Measurements from ENCODE around the gene PNPLA3.

PNPLA3 gene

DNA sequence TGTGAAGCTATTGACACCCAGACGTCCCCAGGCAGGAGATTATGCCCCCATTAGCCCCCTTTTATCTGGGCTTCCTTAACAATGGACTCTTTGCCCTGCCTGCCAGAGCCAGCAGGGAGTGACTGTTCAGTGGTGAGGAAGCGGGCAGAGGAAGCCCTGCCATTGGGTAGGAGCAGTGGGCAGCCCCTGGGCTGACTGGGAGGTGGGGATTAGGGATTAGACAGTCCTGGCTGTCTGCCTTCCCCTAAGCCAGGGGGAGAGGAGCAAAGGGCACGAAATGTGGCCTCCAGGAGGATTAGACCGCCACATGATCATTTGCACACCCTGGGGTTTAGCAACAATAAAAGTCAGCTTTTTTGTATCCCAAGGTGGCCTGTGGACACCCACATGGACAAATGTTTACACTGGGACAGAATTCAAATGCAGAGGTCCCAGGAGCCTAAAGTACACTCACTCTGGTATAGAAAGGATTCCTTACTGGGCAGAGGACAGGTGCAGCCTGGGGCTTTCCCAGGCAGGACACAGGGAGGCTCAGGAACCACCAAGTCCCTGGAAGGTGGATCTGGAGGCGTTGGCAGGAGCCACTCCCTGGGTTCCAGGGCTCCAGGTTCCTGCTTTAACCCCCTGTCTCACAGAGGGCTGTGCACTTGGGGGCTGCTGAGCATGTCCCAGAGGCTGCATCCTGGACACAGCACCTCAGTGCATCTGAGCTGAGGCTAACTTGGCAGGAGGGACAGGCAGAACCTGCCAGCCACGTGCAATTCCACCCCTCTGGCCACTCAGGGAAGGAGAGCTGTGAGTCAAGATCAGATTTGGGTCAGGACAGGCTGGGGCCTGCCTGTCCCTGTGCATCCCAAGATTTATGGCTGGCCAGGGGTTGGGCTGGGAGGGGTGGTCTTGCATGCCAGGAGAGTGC, 2.1 kb downstream of the PNPLA3 start:
- DNase-seq: no peak

DNA sequence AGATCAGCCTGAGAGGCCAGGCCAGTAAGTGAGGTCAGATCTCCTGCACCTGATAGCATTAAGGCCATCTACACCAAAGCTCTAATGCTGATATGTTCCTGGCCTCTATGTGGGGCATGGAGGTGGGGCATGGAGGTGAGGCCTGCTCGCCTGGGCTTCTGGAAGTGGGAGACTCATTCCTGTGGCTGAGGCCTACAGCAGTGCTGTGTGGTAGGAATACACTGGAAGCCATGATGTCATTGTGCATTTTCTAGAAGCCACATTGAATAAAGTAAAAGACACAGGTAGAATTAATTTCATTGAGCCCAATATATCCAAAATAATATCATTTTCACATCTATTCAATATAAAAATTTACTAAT, 2.7 kb downstream of the PNPLA3 start:
- no peak for DNase-seq

DNA sequence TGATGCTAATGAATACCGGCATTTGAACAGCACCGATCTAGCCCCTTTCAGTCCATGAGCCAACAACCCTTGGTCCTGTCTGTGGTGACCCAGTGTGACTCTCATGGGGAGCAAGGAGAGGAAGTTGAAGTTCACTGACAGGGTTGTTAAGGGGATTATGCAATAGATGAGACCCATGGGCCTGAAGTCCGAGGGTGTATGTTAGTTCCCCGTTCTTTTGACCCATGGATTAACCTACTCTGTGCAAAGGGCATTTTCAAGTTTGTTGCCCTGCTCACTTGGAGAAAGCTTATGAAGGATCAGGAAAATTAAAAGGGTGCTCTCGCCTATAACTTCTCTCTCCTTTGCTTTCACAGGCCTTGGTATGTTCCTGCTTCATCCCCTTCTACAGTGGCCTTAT, 4.9 kb downstream of the PNPLA3 start:
- DNase-seq: no peak

DNA sequence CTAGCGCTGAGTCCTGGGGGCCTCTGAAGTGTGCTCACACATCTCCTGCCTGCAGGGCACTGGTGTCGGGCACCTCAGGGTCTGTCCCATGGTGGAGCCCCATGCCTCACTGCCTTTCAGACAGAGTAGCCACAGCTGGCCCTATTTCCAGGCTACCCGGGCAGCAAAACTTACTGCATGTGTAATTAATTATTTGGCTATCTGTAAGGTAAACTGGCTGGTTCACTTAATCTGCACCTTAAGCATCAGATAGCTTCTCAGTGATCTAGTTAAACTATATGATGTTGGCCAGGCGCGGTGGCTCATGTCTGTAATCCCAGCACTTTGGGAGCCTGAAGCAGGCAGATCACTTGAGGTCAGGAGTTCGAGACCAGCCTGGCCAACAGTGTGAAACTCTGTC, 5.3 kb downstream of the PNPLA3 start:
- DNase-seq: no peak

DNA sequence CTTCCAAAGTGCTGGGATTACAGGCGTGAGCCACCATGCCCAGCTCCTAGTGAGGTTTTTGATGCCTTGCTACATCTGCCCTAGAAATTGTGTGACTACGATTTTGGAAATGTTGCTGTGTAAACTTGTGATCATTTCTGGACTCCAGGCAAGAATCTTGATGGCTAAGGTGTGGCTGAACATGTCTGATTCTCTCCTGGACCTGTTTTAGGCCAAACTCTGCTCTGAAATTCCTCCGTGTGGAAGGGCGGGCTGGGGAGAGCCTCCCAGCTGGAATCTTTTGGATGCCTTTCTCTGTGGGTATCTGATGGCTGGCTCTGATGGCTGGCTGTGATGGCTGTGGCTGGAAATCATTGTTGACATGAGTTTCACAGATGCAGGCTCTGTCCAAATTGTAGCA, 8.2 kb downstream of the PNPLA3 start:
- no peak for DNase-seq

DNA sequence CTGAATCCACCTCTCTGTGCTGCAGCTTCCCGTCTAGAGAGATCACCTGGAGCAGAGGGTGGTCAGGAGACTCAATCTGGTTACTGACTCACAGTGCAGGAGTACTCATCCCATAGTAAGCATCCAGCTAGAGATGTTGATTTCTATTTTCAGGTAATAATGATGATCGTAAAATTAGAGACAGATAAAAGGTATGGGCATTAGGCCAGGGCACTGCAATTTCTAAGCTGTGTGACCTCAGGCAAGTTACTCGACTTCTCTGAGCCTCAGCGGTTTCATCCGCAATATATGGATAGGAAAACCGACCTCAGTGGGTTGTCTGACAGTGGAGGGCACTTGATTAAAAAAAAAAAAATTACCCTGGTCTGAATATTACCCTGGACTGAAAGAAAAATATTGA, 17.8 kb downstream of the PNPLA3 start:
- no peak for DNase-seq

DNA sequence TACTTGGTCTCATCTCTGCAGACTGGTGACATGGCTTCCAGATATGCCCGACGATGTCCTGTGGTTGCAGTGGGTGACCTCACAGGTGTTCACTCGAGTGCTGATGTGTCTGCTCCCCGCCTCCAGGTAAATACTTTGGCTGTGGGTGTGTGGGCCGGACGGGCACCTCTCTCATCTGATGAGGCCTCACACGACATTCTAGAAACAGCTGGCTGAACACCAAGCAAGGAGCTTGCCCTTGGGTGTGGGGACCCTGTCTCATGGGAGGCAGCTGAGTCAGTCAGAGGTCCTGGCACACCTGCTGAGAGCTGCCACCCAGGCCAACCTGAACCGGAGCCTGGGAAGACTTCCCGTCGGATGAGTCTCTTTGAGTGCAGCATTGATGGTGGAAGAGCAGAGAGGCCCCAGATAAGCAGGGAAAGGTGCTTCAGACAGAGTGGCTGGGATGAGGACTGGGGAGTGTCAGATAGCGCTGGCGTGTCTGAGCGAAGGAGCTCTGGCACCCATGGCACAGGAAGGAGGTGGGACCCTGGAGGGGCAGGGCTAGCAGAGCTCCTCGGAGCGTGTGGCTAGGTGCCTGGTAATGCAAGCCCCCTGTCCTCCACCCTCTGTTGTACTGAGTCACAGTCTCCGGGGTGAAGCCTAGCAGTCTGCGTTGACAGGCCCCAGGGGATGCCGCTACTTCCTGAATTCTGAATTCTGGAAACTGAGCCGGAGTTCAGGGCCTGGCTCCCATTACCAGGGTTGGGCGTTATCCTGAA, 21.2 kb downstream of the PNPLA3 start:
- no peak for DNase-seq

DNA sequence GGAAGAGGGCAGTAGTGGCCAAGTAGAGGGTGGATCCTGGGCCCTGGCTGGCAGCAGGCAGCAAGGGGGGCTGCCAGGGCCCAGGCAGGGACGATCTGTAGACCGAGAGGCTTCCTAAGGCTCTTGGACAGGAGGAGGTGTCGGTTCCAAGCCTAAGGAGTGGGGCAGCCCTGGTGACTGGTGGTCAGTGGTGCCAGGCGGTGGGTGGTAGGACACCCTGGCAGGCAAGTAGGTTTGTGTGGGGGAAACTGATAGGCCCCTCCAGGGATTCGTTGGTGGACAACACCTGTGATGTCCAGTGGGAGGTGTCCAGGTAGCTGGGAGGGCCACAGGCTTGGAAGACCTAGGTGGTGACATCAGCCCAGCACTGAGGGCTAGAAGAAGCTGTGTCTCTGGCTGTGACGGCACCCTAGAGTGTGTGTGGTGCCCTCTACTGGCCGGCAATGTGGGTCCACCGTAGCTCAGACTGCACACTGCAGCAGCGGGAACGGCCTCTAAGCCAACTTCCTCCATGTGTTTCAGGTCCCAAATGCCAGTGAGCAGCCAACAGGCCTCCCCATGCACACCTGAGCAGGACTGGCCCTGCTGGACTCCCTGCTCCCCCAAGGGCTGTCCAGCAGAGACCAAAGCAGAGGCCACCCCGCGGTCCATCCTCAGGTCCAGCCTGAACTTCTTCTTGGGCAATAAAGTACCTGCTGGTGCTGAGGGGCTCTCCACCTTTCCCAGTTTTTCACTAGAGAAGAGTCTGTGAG, 22.2 kb downstream of the PNPLA3 start:
- peak; percentile 32 for DNase-seq

DNA sequence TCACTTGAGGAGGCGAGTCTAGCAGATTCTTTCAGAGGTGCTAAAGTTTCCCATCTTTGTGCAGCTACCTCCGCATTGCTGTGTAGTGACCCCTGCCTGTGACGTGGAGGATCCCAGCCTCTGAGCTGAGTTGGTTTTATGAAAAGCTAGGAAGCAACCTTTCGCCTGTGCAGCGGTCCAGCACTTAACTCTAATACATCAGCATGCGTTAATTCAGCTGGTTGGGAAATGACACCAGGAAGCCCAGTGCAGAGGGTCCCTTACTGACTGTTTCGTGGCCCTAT, 22.7 kb downstream of the PNPLA3 start:
- no peak for DNase-seq

DNA sequence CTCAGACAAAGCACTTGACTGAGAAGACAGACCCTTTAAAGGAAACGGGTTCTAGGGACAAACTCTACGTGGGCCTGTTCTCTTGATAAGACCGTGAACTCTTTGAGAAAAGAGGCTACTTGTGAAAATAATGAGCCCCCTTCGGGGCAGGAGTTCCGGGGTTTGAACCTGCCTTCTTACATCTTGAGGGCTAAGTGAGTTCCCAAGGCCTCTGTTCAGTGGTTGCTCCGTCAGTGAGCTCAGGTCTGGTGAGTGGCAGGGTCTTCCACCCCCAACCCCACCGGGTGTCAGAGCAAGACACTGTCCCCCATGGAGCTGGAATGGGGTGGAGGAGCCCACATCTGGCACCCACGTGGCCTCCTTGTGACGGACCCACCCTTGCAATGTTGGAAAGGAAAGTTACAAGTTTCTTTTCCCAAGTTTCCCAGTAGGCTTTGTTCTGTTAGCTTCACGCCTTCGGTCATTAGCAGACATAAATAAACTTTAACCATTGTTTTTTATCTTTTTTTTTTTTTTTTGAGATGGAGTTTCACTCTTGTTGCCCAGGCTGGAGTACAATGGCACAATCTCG, 25.3 kb downstream of the PNPLA3 start:
- no peak for DNase-seq

DNA sequence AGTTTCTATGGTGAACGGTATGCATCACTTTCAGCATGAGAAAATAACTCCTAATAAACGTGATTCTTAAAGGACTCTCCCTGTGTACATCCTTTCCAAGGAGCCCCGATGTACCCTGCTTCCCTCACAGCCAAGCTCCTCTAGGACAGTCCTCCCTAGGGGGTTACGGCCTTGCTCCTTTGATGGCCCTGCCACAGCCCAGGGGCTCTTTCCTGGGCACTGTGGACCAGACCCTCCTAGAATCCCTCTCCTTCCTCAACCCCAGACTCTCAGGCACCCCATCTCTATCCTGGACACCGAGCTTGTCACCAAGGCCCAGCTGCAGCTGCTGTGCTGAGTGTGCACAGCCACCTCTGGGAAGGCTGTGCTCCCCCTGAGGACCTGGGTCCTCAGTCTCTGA, 27.8 kb downstream of the PNPLA3 start:
- no peak for DNase-seq

DNA sequence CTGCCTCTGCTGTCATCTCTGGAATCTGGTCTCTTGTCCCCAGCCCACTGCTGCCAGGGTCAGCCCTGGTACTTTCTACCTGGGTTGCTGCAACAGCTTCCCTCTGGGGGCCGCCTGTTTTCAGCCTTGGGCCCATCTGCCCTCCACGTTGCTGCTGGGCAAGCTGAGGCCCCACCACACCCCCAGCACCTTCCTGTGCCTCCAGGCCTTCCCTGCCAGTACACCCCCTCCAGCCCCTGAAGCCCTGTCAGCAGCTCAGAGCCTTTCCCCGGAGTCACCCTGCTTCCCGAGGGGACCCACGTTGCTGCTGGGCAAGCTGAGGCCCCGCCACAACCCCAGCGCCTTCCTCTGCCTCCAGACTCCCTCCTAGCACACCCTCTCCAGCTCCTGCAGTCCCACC, 28.4 kb downstream of the PNPLA3 start:
- DNase-seq: no peak

DNA sequence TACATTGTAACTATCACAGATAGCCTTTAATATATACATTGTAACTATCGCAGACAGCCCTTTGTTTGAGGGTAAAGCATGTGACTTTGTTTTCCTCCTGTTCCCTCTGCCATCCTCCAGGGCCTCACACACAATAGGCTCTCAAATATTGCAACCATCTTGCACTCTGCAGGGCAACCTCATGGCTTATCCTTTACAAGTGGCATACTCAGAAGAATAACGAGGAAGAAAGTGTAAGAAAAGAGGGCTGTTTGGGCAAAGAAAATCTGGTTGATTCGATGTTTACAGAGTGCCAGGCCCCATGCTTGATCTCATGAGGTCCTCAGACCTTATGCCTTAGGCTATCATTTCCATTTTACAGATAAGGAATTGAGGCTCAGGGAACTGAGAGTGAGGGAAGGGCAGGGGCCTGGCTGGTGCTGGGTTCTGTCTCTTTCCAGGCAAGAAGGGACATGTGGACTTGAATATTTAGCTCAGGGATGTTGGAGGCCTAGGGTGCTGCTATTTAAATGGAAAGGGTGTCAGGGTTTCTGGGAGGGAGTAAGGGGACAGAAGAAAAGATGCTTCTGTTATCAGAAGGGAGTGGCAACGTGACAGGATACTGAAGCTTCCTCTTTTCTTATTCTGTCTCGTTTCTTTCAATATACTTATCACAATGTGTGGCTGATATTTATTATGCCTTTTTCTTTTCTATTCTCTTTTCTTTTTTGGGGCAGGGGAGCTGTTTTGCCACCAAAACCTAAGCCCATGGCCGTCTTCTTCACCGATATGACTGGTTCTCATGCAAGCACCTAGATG, 30.6 kb downstream of the PNPLA3 start:
- no peak for DNase-seq

DNA sequence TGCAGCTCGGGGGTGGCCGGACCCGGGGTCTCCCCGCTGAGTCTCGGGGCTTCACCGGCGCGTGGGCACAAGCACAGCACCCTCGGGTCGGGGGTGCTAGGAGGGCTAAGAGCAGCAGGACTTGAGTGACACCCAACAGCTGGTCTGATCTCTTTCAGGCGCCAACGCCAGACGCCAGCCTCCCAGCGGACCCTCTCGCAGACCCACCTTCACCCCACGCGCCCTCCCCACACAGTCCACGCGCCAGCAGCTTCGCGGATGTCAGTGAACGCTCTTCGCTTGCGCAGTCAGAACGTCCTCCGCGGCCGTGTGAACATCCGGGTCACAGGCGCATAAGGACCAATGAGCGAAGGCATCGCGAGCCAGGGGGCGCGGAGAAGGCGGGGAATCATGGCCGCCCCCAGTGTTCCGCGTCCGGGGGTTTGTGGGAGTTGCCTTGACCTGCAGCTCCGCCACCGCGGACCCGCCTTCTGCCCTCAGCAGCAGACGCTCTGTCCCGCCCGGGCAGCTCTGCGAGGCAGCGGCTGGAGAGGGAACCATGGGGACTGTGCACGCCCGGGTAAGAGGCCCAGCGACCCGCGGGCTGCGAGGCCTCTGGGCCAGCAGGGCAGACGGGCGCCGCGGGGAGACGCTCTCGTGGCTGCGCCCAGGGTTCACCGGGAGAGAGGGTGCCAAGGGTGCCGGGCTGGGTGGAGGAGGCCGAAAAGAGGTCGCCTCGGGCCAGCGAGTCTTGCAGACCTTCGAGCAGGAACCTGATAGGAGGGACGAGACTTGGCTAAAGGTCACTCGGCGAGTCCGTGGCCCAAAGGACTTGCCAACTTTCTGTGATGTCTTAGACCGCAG, 31.7 kb downstream of the PNPLA3 start, which contains the start of gene SAMM50:
Gene SAMM50 (plus strand): TSS at position 403 of the 843 bp plus-strand sequence. CDS start 136 bp downstream, at position 539.
- peak; percentile 87 for DNase-seq

DNA sequence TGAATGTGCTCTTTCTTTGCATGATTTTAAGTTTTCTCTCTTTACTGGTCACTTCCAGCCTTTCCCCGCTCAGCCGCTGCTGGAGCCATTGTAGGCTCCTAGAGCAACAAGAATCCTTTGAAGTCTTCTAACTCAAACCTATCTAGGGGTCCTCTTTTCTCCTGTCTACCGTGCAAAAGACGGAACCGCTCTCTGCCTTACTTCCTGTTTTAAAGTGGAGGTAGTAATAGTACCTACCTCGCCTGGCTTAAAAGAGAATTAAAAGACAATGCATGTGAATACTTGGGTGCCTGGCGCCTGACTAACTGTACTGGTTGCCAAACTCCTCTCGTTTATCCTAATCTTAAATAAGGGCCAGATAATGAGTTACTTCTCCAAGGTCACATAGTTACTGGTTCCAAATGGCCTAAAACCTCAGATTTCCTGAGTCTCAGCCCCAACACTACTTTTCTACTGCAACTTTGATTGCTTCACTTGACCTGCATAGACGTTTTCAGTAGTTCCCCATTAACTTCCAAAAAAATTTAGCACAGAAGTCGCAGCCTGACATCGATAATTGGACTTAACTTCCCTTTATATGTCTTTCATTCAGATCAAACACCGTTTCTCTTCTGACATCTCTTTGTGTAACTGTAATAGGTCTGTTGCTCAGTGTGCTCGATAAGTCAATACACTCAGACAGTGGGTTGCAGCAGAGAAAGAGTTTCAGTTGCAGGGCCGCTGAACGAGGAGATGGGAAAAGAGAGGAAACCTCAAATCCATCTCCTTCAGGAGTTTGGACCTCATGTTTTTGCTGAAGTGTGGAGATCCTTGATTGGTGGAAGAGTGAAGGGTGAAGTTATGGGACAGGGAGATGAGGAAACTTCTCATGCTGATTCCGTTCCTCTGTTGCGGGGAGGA, 32.5 kb downstream of the PNPLA3 start:
- no peak for DNase-seq

DNA sequence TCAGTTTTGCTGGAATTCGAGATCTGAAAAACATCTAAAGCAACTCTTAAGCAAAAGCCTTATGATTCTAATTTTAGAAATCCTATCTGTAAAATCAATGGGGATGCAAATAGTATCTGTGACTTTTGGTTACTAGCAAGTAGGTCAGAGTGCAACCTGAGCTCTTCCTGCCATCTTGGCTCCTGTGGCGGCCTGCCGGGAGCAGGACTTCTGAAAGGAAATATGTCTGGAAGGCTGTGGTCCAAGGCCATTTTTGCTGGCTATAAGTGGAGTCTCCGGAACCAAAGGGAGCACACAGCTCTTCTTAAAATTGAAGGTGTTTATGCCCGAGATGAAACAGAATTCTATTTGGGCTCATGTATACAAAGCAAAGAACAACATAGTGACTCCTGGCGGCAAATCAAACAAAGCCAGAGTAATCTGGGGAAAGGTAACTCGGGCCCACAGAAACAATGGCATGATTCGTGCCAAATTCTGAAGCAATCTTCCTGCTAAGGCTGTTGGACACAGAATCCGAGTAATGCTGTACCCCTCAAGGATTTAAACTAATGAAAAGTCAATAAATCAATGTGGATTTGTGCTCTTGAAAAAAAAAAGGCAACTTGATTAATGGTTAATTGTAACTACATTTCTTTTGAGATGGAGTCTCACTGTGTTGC, 33.3 kb downstream of the PNPLA3 start:
- DNase-seq: no peak

DNA sequence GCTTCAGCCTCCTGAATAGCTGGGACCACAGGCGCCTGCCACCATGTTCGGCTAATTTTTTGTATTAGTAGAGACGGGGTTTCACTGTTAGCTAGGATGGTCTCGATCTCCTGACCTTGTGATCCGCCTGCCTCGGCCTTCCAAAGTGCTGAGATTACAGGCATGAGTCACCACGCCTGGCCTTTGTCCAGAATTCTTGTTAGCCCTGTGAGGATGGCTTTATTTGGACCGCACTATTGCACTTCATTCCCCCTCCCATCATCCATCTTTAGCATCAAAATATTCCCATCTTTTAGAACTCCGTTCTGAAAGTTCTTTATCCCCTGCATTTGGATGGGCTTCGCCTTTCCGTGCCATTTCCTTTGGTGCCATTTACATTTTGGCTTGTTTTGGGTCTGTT, 34.3 kb downstream of the PNPLA3 start:
- DNase-seq: no peak

DNA sequence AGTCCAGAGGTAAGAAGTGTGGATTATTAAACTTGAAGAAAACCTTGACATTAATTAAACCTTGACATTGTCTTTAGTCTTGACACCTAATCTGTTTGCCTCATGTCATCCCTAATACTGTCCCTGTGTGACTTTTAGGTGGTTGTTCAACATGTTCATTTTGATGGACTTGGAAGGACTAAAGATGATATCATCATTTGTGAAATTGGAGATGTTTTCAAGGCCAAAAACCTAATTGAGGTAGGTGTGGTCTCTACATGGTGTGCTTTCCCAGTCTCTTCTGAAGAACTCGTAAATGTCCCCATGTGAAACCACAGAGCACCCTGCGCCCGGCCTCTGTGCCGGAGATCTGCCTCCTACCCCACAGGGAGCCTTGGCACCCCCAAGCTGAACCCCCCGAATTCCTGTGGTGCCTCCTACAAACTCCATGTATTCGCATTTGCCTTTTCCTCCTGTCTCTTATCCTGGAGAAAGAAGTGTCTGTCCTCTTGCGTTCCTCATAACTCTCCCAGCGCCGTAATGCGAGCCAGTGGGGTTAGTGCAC, 40.8 kb downstream of the PNPLA3 start:
- no peak for DNase-seq

DNA sequence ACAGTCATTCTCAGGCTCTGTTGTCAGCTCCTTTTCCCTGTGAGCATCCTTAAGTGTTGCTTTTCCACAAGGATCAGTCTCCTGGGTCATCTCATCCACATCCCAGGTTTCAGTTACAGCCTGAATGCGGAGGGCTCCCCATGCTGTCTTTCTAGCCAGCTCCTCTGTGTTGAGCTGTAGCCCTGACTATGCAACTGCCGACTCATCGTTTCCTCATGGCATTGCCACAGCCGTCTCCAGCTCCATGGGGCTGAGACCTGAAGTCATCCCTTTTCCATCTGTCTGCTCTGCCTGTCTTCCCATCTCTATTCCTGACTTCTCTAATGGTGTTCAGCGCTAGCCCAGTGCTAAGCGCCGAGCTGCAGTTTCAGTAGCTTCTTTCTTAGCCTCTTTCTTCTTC, 43.5 kb downstream of the PNPLA3 start:
- no peak for DNase-seq

DNA sequence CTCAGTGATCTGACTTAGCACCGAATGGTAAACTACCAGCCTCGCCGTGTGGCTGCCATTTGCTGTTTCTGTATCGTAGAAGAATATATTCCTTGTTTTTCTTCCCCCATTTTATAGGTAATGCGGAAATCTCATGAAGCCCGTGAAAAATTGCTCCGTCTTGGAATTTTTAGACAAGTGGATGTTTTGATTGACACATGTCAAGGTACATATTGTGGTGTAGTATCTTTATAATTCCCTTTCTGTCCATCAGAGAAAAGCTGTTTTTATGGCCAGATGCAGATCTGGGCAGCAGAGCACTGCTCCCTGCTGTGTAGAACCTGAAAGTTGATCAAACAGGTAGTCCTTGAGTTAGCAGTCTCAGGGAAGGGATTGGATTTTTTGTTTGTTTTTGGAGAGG, 45.0 kb downstream of the PNPLA3 start:
- DNase-seq: no peak

Data from activated effector memory CD4-positive, alpha-beta T cell treated with Interleukin-2 at 50 U/mL for 16 hours (primary cell).